Motor neuron (in vitro differentiated cells): Measurements from ENCODE around the gene PTCRA. TPM values are rescaled to one million over a fixed set of nuclear protein-coding genes. Genes with fewer than 3 reads are reported as not detected.
"Not testable (repeated sequence)": the region's sequence is repeated elsewhere in the genome, so short reads cannot be mapped to it uniquely, and the experiment has no call there.

Source experiments
- ATAC-seq, 8 experiments: fragments of 200-7000 bp; cut with Tn5 transposase; replicated peaks in 6 of 8; 2 replicates each; pipeline ENCODE4 v1.8.0; 2021; ENCODE audit warnings: mild to moderate bottlenecking in 8 of 8, moderate library complexity in 8 of 8
- H3K27ac ChIP-seq, 2 donors: fragments of 250-450 bp; sonication (Bioruptor Pico); 2 replicates each; pipeline ENCODE4 v1.9.0; 2021; ENCODE audit warnings: antibody characterized with exemption in 2 of 2, mild to moderate bottlenecking in 2 of 2, moderate library complexity in 1 of 2
- H3K4me1 ChIP-seq, 2 donors: fragments of 250-450 bp; sonication (Bioruptor Pico); replicated peaks in 1 of 2; 2 replicates each; pipeline ENCODE4 v1.6.1; 2021; ENCODE audit warnings: antibody characterized with exemption in 2 of 2, mild to moderate bottlenecking in 2 of 2, moderate library complexity in 1 of 2
- H3K4me3 ChIP-seq, 5 donors: fragments of 250-450 bp; sonication (Bioruptor Pico); 2 replicates each; pipeline ENCODE4 v1.9.0; 2021; ENCODE audit warnings: antibody characterized with exemption in 5 of 5, mild to moderate bottlenecking in 5 of 5, moderate library complexity in 4 of 5
- WGBS, 10 experiments: fragments of 450-650 bp; shearing (Covaris generic); methylation state at CpG; one replicate each; pipeline ENCODE4 v1.0.0; 2022; 5-methylcytosine and 5-hydroxymethylcytosine counted together
- in situ Hi-C, 9 experiments: fragments of 400-800 bp; cut with MboI; loops; one replicate each; pipeline ENCODE4 v1.15.0; 2021; ENCODE audit warnings: low sequenced_read_pairs in 9 of 9, low pct_unique_long_range_greater_than_20kb in 2 of 9; ENCODE audit not compliant: unreplicated experiment in 9 of 9
- total RNA-seq, 8 experiments: library from RNA; unstranded; fragments of 300-600 nt; gene quantifications; 2 replicates each; pipeline versions ENCODE4 v1.2.3 to v1.2.4, GENCODE V29; 2022

PTCRA gene
- total RNA-seq, 8 experiments from 2014 or later = 0.45 TPM; not detected in 7

DNA sequence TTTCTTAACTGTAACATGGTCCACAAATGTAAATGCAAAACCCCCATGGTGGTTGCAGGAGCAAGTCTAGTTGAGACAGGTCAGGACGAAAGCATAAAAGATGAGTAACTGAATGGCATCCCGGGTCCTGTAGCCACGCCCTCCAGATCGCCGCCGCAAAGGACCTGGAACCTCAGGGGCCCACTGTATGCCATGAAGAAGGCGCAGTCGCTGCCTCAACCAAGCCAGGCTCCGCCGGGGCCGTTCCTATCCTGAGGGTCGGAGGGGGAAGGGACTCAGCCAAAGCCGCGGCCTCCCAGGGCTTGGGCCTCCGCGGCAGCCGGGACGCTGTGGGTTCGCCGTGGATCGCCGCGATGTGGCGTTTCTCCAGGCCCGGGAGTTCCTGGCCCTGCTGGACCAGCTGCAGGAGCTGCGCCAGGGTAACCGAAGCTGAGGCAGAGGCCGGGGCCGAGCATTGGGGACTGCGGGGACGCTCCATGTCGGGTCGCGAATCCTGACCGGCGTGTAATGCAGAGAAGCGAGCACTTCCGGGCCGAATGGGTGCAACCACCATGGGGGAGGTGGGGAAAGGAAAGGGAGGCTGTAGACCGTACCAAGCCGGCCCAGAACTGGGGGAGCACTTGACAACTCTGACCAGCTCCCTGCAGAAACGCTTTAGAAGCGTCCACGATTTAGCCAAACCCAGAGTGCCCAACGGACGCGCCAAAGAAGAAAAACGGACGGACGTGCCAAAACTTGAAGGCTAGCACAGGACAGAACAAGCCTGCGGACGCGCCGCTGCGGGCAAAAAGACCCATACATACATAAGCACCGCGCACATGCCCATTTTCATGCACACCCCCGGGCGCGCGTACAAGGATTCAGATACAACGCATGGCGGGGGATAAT is 25.3 kb upstream of the PTCRA start:
- in situ Hi-C loops = loop anchor here in 1 of 9 experiments (25.0 kb wide), 1 partner anchor 228 kb away; no protein-coding TSS in a partner anchor
- Histone ChIP-seq H3K4me3 (peak overlapping the region; percentile 62 to 96 (median 82)), H3K27ac (peak overlapping the region; percentile 96 to 98), H3K4me1 (peaks cover 4 to 10% of the 10 kb centered on the region in 2 donors)
- WGBS, 10 experiments = 0 to 14% (median 0%) methylated on average over 4 to 8 of the region's 63 CpGs; no CpG with 5 or more reads in 4 of the 10 experiments
- ATAC-seq = peak; percentile 91 to 95 (median 92)

GRCh38 chr6:42891199-42891722 is 24.6 kb upstream of the PTCRA start:
- ATAC-seq = no peak
- Histone ChIP-seq H3K4me3 (peak overlapping the region; percentile 62 to 96 (median 82)), H3K27ac (peak overlapping the region; percentile 96 to 98), H3K4me1 (peaks cover 4 to 10% of the 10 kb centered on the region in 2 donors)
- in situ Hi-C loops = loop anchor here in 1 of 9 experiments (25.0 kb wide), 1 partner anchor 229 kb away; no protein-coding TSS in a partner anchor
- 48 to 100% (median 84%) methylated on average over 1 to 8 of the region's 17 CpGs; no CpG with 5 or more reads in 4 of the 10 experiments for WGBS, 10 experiments

DNA sequence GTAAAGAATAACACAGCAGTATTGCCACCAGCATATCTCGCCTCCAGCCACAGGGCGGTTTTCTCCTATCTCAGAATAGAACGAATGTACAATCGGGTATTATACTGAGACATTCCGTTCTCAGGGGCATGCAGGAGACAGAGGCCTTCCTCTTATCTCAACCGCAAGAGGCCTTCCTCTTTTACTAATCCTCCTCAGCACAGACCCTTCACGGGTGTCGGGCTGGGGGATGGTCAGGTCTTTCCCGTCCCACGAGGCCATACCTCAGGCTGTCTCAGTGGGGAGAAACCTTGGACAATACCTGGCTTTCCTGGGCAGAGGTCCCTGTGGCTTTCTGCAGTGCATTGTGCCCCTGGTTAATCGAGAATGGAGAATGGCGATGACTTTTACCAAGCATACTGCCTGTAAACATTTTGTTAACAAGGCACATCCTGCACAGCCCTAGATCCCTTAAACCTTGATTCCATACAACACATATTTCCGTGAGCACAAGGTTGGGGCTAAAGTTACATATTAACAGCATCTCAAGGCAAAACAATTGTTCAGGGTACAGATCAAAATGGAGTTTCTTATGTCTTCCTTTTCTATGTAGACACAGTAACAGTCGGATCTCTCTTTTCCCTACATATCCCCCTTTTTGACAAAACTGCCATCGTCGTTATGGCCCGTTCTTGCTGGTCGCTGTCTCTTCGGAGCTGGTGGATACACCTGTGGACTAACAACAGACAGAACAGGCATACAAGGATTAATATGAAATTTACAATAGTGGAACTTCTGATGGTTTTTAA is 21.6 kb upstream of the PTCRA start:
- WGBS, 10 experiments = 68 to 100% (median 90%) methylated on average over 3 to 9 of the region's 19 CpGs; no CpG with 5 or more reads in 2 of the 10 experiments
- H3K4me3 ChIP-seq, H3K27ac ChIP-seq, ATAC-seq: not testable (repeated sequence)
- H3K4me1 ChIP-seq = peaks cover 9 to 10% of the 10 kb centered on the region in 2 donors
- in situ Hi-C loops = loop anchor here in 1 of 9 experiments (25.0 kb wide), 1 partner anchor 232 kb away; no protein-coding TSS in a partner anchor

- H3K4me3 ChIP-seq = no peak overlapping the region
- ATAC-seq = no peak
- in situ Hi-C loops = loop anchor here in 1 of 9 experiments (25.0 kb wide), 1 partner anchor 234 kb away; no protein-coding TSS in a partner anchor
- H3K4me1 ChIP-seq = peaks cover 1 to 12% of the 10 kb centered on the region in 2 donors
- 20 to 100% (median 78%) methylated on average over 1 to 10 of the region's 10 CpGs for WGBS, 10 experiments
- no peak overlapping the region for H3K27ac ChIP-seq
These were observed 19.6 kb upstream of the PTCRA start for GRCh38 chr6:42896178-42896719.

DNA sequence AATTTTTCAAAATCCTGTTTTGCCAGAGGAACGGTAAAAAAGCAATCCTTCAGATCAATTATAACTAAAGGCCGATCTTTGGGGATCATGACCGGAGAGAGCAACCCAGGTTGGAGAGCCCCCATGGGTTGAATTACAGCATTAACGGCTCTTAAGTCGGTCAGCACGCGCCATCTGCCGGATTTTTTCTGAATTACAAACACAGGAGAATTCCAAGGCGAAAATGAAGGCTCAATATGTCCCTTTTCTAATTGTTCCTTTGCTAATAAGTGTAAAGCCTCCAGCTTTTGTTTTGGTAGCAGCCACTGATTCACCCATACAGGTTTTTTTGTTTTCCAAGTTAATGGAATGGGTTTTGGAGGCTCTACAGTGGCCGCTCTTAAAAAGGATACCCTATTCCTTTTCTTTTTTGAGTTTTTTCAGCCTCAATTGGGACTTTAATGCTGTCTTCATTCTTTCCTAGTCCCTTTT is 16.9 kb upstream of the PTCRA start:
- no peak for ATAC-seq
- Histone ChIP-seq H3K4me3 (no peak overlapping the region), H3K4me1 (peaks cover 3 to 14% of the 10 kb centered on the region in 2 donors), H3K27ac (no peak overlapping the region)
- WGBS, 10 experiments = 0 to 19% (median 1%) methylated on average over 1 to 8 of the region's 10 CpGs; no CpG with 5 or more reads in 2 of the 10 experiments
- in situ Hi-C loops = loop anchor here in 1 of 9 experiments (25.0 kb wide), 1 partner anchor 237 kb away; no protein-coding TSS in a partner anchor

DNA sequence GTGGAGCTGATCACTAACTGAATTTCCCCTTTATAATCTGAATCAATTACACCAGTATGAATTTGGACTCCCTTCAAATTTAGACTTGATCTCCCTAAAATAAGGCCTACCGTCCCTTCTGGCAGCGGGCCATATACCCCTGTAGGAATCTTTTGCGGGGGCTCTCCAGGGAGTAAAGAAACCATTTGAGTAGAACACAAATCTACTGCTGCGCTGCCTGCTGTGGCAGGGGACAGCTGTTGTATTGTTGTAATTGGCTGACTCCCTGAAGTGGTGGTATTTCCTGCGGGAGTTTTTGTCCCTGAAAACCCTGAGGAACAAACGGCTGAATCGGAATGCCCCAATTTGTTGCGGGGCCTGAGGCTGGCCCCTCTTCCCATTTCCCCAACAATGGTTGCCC is 16.0 kb upstream of the PTCRA start:
- no peak for ATAC-seq
- in situ Hi-C loops = loop anchor here in 3 of 9 experiments (25.0 kb wide), 3 partner anchors 112 to 238 kb away; partner anchors contain the start of genes KLHDC3 (in 1 of the 3), MEA1 (in 1 of the 3) and RRP36 (in 1 of the 3)
- H3K4me1 ChIP-seq = peaks cover 3 to 14% of the 10 kb centered on the region in 2 donors
- WGBS, 10 experiments = 0 to 49% (median 30%) methylated on average over 1 to 8 of the region's 8 CpGs; no CpG with 5 or more reads in 1 of the 10 experiments
- no peak overlapping the region for H3K4me3 ChIP-seq
- H3K27ac ChIP-seq = no peak overlapping the region

DNA sequence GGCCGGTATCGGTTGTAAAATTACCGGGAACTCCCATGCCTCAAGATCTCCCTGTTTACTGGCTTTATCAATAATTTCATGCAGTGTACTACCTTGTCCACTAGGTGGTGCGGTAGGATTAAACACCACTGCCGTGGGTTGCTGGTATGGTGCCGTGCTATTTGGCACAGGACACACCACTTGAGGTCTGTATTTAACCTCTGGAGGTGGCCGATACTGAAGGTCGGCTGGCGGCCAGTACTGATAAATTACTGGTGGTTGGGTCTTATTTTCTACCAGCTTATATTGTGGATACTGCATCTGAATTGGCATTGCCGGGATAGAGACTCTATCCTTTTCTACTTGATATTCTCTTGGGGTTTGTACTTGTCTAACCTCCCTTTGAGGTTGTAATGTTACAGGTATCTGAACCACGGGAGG is 14.3 kb upstream of the PTCRA start:
- peak; percentile 80 to 97 (median 91) for ATAC-seq
- no peak overlapping the region for H3K27ac ChIP-seq
- peaks cover 3 to 14% of the 10 kb centered on the region in 2 donors for H3K4me1 ChIP-seq
- H3K4me3 ChIP-seq = no peak overlapping the region
- in situ Hi-C loops = loop anchor here in 3 of 9 experiments (25.0 kb wide), 2 partner anchors 111 to 236 kb away; partner anchors contain the start of genes KLHDC3 (in 1 of the 3), MEA1 (in 1 of the 3) and RRP36 (in 1 of the 3)
- WGBS, 10 experiments = 2 to 100% (median 19%) methylated on average over 1 to 9 of the region's 11 CpGs; no CpG with 5 or more reads in 2 of the 10 experiments

- peaks cover 3 to 14% of the 10 kb centered on the region in 2 donors for H3K4me1 ChIP-seq
- H3K4me3 ChIP-seq, ATAC-seq, H3K27ac ChIP-seq: not testable (repeated sequence)
- WGBS, 10 experiments = 80 to 100% (median 87%) methylated on average over 1 to 13 of the region's 22 CpGs; no CpG with 5 or more reads in 2 of the 10 experiments
- in situ Hi-C loops = loop anchor here in 3 of 9 experiments (25.0 kb wide), 2 partner anchors 110 to 235 kb away; partner anchors contain the start of genes KLHDC3 (in 1 of the 3), MEA1 (in 1 of the 3) and RRP36 (in 1 of the 3)
These were observed 13.2 kb upstream of the PTCRA start for GRCh38 chr6:42902429-42903263.

- Histone ChIP-seq H3K4me1 (peaks cover 3 to 9% of the 10 kb centered on the region in 2 donors), H3K27ac (no peak overlapping the region), H3K4me3 (no peak overlapping the region)
- 80 to 100% (median 90%) methylated on average over 2 to 10 of the region's 10 CpGs; no CpG with 5 or more reads in 2 of the 10 experiments for WGBS, 10 experiments
- in situ Hi-C loops = loop anchor here in 3 of 9 experiments (25.0 kb wide), 2 partner anchors 108 to 233 kb away; partner anchors contain the start of genes KLHDC3 (in 1 of the 3), MEA1 (in 1 of the 3) and RRP36 (in 1 of the 3)
- no peak for ATAC-seq
These were observed 11.4 kb upstream of the PTCRA start for GRCh38 chr6:42904467-42904866.

- 83 to 93% (median 90%) methylated on average over 2 of the region's 5 CpGs; no CpG with 5 or more reads in 7 of the 10 experiments for WGBS, 10 experiments
- H3K4me3 ChIP-seq = no peak overlapping the region
- no peak overlapping the region for H3K27ac ChIP-seq
- no peaks in the 10 kb centered on the region for H3K4me1 ChIP-seq
- ATAC-seq = no peak
- in situ Hi-C loops = loop anchor here in 3 of 9 experiments (25.0 kb wide), 2 partner anchors 105 to 230 kb away; partner anchors contain the start of genes KLHDC3 (in 1 of the 3), MEA1 (in 1 of the 3) and RRP36 (in 1 of the 3)
These were observed 8.5 kb upstream of the PTCRA start for GRCh38 chr6:42907336-42907735.

DNA sequence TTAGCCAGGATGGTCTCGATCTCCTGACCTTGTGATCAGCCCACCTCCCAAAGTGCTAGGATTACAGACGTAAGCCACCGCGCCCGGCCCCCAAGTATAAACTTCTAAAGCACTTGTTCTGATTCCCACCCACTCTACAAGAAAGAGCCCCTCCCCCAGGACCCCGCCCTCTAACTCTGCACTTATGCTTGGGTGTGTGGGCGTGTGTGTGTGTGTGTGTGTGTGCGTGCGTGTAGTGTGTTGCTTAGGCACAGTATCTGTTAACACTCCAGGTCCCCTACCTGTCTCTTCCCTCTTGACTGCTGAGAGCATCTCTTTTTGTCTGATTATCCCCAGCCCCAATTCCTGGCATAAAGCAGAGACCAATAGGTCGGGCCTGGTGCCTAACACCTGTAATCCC is 6.0 kb upstream of the PTCRA start:
- WGBS, 10 experiments = 89% methylated on average over 3 of the region's 10 CpGs; no CpG with 5 or more reads in 9 of the 10 experiments
- Histone ChIP-seq H3K4me1 (no peaks in the 10 kb centered on the region), H3K27ac (no peak overlapping the region), H3K4me3 (no peak overlapping the region)
- in situ Hi-C loops = loop anchor here in 3 of 9 experiments (25.0 kb wide), 2 partner anchors 102 to 227 kb away; partner anchors contain the start of genes KLHDC3 (in 1 of the 3), MEA1 (in 1 of the 3) and RRP36 (in 1 of the 3)
- ATAC-seq = no peak
